ENCODE measurements around the gene CAMK1. TPM values are rescaled to one million over a fixed set of nuclear protein-coding genes. Genes with fewer than 3 reads are reported as not detected.

Gene CAMK1
- 55.2 and 64.2 TPM in 2 replicates for total RNA-seq
- polyA plus RNA-seq: 27.7 and 37.0 TPM in 2 replicates
- 37.0 and 60.0 TPM in 2 replicates for polyA plus RNA-seq (2012)
- 26.4 and 48.8 TPM in 2 replicates for polyA minus RNA-seq (ENCODE audit: low replicate concordance)

GRCh38 chr3:9769426-9770275 lies at the start of gene CAMK1:
CAMK1 (minus strand) TSS chr3:9769947; CDS start chr3:9767749, 2,198 bp downstream.
- Histone ChIP-seq H3K4me3 (replicated peaks in 1 of 4; ENCODE audit: control extremely low read depth in 1 of 4, insufficient read depth in 1 of 4, low read depth in 3 of 4, low read length in 4 of 4) (peak within 1 kb of the TSS; percentile 62 to 82 (median 70)), H3K4me2 (ENCODE audit: extremely low read depth, insufficient read depth, low read length) (peak within 1 kb of the TSS; percentile 76), H3K27me3 (ENCODE audit: control insufficient read depth, insufficient read depth, low read length) (no peaks in the 10 kb centered on the region), H3K36me3 (ENCODE audit: control insufficient read depth, insufficient read depth, low read length) (no peaks in the 10 kb centered on the region), H2AFZ (ENCODE audit: low read length) (peak within 1 kb of the TSS; percentile 73), H3K4me1 (ENCODE audit: control insufficient read depth, extremely low read depth, insufficient read depth, low read length) (peaks cover 10% of the 10 kb centered on the region), H3K27ac (ENCODE audit: insufficient read depth, low read length) (peak within 1 kb of the TSS; percentile 46), H4K20me1 (ENCODE audit: control insufficient read depth, extremely low read depth, insufficient read depth, low read length) (no peaks in the 10 kb centered on the region), H3K9me3 (ENCODE audit: control insufficient read depth, insufficient read depth, low read depth, low read length) (no peaks in the 10 kb centered on the region), H3K79me2 (ENCODE audit: control insufficient read depth, insufficient read depth, low read length) (peaks cover 8% of the 10 kb centered on the region), H3K9ac (ENCODE audit: insufficient read depth, low read length) (peak within 1 kb of the TSS; percentile 74)
- no peak for TF ChIP-seq CTCF (conservative IDR thresholded peaks at IDR 0.05 in 1 of 2, IDR thresholded peaks at IDR 0.05 in 1 of 2; ENCODE audit: low read depth in 1 of 2, low read length in 2 of 2)
- TF ChIP-seq EZH2 (IDR thresholded peaks at IDR 0.05; ENCODE audit: low read length, missing control alignments): no peak
- DNase-seq (ENCODE audit: low read depth in 2 of 2): peak; percentile 65 to 69

GRCh38 chr3:9818666-9819335 lies 49.1 kb upstream of the CAMK1 start:
- Histone ChIP-seq H3K4me1 (ENCODE audit: control insufficient read depth, extremely low read depth, insufficient read depth, low read length) (no peaks in the 10 kb centered on the region), H2AFZ (ENCODE audit: low read length) (no peak overlapping the region), H3K27me3 (ENCODE audit: control insufficient read depth, insufficient read depth, low read length) (no peaks in the 10 kb centered on the region), H4K20me1 (ENCODE audit: control insufficient read depth, extremely low read depth, insufficient read depth, low read length) (no peaks in the 10 kb centered on the region), H3K4me3 (replicated peaks in 1 of 4; ENCODE audit: control extremely low read depth in 1 of 4, insufficient read depth in 1 of 4, low read depth in 3 of 4, low read length in 4 of 4) (no peak overlapping the region), H3K9me3 (ENCODE audit: control insufficient read depth, insufficient read depth, low read depth, low read length) (no peaks in the 10 kb centered on the region), H3K36me3 (ENCODE audit: control insufficient read depth, insufficient read depth, low read length) (no peaks in the 10 kb centered on the region), H3K79me2 (ENCODE audit: control insufficient read depth, insufficient read depth, low read length) (no peaks in the 10 kb centered on the region), H3K4me2 (ENCODE audit: extremely low read depth, insufficient read depth, low read length) (no peak overlapping the region), H3K9ac (ENCODE audit: insufficient read depth, low read length) (no peak overlapping the region), H3K27ac (ENCODE audit: insufficient read depth, low read length) (no peak overlapping the region)
- no peak for DNase-seq (ENCODE audit: low read depth in 2 of 2)
- no peak for TF ChIP-seq CTCF (conservative IDR thresholded peaks at IDR 0.05 in 1 of 2, IDR thresholded peaks at IDR 0.05 in 1 of 2; ENCODE audit: low read depth in 1 of 2, low read length in 2 of 2)

GRCh38 chr3:9817436-9817835 lies 47.7 kb upstream of the CAMK1 start:
- Histone ChIP-seq H3K79me2 (ENCODE audit: control insufficient read depth, insufficient read depth, low read length) (no peaks in the 10 kb centered on the region), H3K4me1 (ENCODE audit: control insufficient read depth, extremely low read depth, insufficient read depth, low read length) (no peaks in the 10 kb centered on the region), H3K36me3 (ENCODE audit: control insufficient read depth, insufficient read depth, low read length) (no peaks in the 10 kb centered on the region), H3K27me3 (ENCODE audit: control insufficient read depth, insufficient read depth, low read length) (no peaks in the 10 kb centered on the region), H3K9ac (ENCODE audit: insufficient read depth, low read length) (no peak overlapping the region), H4K20me1 (ENCODE audit: control insufficient read depth, extremely low read depth, insufficient read depth, low read length) (no peaks in the 10 kb centered on the region), H3K4me2 (ENCODE audit: extremely low read depth, insufficient read depth, low read length) (no peak overlapping the region), H3K9me3 (ENCODE audit: control insufficient read depth, insufficient read depth, low read depth, low read length) (no peaks in the 10 kb centered on the region), H2AFZ (ENCODE audit: low read length) (no peak overlapping the region), H3K27ac (ENCODE audit: insufficient read depth, low read length) (no peak overlapping the region), H3K4me3 (replicated peaks in 1 of 4; ENCODE audit: control extremely low read depth in 1 of 4, insufficient read depth in 1 of 4, low read depth in 3 of 4, low read length in 4 of 4) (no peak overlapping the region)
- TF ChIP-seq EZH2 (IDR thresholded peaks at IDR 0.05; ENCODE audit: low read length, missing control alignments) (no peak), CTCF (conservative IDR thresholded peaks at IDR 0.05 in 1 of 2, IDR thresholded peaks at IDR 0.05 in 1 of 2; ENCODE audit: low read depth in 1 of 2, low read length in 2 of 2) (no peak)
- DNase-seq (ENCODE audit: low read depth in 2 of 2): peak in 1 of 2 donors; percentile 41
